ENCODE results near the gene CDK17.

The CDK17 gene

DNA sequence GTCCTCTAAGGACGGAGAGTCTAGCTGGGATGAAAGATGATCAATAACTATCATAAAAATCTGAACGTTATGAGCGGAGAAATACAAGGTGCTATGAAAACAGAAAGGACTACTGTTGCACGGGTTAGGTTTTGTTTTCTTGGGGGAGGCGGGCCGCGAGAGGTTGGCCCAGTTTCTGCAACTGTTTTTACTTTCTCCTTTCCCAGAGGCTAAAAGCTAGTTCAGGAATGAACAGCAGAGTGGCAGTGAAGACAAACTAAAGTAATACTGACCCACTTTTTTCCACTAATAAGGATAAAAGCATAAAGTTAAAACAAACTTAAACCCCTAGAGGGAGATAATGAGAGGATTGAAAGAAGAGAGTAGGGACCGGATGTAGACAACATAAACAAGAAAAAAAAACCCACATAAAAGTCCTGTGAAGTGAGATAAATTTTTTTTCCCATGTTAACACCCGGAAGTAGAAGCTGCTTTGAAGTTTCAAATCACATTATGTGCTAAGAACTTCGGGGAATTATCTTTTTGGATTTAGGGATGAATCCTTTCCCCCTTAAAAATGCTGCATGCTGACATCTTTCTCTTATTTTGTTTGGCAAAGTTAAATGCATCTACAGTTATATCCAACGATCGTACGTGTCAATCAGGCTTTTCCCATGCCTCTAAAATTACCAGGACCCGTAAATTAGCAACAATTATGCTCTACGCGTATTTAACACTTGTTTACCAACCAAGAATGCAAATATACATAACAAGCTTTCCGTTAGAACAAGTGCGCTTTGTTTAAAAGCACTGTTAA lies 1.0 kb upstream of the CDK17 start:
- Histone ChIP-seq H3K4me3 (ENCODE audit: control insufficient read depth in 1 of 7, extremely low read depth in 1 of 7, insufficient read depth in 4 of 7, low read depth in 2 of 7, low read length in 6 of 7) (peak overlapping the region in 6 of 7 experiments; percentile 73 to 100 (median 92)), H3K36me3 (ENCODE audit: control insufficient read depth in 4 of 4, insufficient read depth in 4 of 4, low read length in 3 of 4) (no peaks in the 10 kb centered on the region), H3K27me3 (replicated peaks in 2 of 5; ENCODE audit: control insufficient read depth in 4 of 5, insufficient read depth in 5 of 5, low read length in 4 of 5) (no peaks in the 10 kb centered on the region), H3K27ac (ENCODE audit: insufficient read depth in 1 of 2, low read depth in 1 of 2, low read length in 2 of 2, poor library complexity in 1 of 2, severe bottlenecking in 2 of 2) (peak overlapping the region; percentile 79 to 95), H3K4me1 (ENCODE audit: control extremely low read depth in 1 of 4, control insufficient read depth in 4 of 4, insufficient read depth in 4 of 4, low read length in 3 of 4) (peaks cover 16 to 36% (median 25%) of the 10 kb centered on the region in 4 experiments), H3K9me3 (ENCODE audit: control extremely low read depth in 1 of 5, control insufficient read depth in 4 of 5, insufficient read depth in 2 of 5, low read depth in 1 of 5, low read length in 4 of 5) (no peaks in the 10 kb centered on the region)
- DNase-seq = peak; percentile 83 to 85 (median 85)
- WGBS (ENCODE audit: insufficient coverage) = 41% methylated on average over 7 of the region's 18 CpGs
- ChIA-PET CTCF (interaction anchor here (0.7 to 5.7 kb wide), 25 partner anchors 10 to 337 kb away, joined by 3 to 45 read pairs (median 4); partner anchors contain the start of gene CFAP54), POLR2A (interaction anchor here (0.6 to 2.8 kb wide), 9 partner anchors 43 to 187 kb away, joined by 3 to 11 read pairs (median 5); no protein-coding TSS in a partner anchor)

DNA sequence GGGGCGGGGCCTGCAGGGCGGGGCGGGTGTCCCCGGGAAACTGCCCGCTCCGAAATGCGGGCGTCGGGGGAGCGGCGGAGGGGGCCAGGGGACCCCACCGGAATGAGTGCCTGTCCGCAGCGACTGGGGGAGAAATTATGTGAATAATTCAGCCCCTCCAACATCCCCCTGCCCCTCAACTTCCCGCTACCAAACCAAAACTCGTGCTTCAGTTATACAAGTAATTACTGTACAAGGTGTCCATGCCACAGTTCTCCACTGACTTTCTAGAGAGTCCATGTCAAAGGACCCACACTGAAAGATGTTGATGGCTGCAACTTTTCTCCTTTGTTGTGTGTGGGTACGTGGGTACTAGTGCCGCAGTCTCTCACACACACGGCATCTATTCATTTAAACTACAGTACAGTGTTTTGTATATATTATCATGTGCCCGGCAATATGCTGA lies 414 bp upstream of the CDK17 start:
- DNase-seq = peak in 2 of 3 donors; percentile 70 to 78
- Histone ChIP-seq H3K27ac (ENCODE audit: insufficient read depth in 1 of 2, low read depth in 1 of 2, low read length in 2 of 2, poor library complexity in 1 of 2, severe bottlenecking in 2 of 2) (peak overlapping the region; percentile 79 to 95), H3K36me3 (ENCODE audit: control insufficient read depth in 4 of 4, insufficient read depth in 4 of 4, low read length in 3 of 4) (no peaks in the 10 kb centered on the region), H3K9me3 (ENCODE audit: control extremely low read depth in 1 of 5, control insufficient read depth in 4 of 5, insufficient read depth in 2 of 5, low read depth in 1 of 5, low read length in 4 of 5) (no peaks in the 10 kb centered on the region), H3K4me1 (ENCODE audit: control extremely low read depth in 1 of 4, control insufficient read depth in 4 of 4, insufficient read depth in 4 of 4, low read length in 3 of 4) (peaks cover 20 to 41% (median 26%) of the 10 kb centered on the region in 4 experiments), H3K4me3 (ENCODE audit: control insufficient read depth in 1 of 7, extremely low read depth in 1 of 7, insufficient read depth in 4 of 7, low read depth in 2 of 7, low read length in 6 of 7) (peak overlapping the region; percentile 38 to 100 (median 91)), H3K27me3 (replicated peaks in 2 of 5; ENCODE audit: control insufficient read depth in 4 of 5, insufficient read depth in 5 of 5, low read length in 4 of 5) (no peaks in the 10 kb centered on the region)
- CTCF ChIA-PET = interaction anchor here (1.0 to 5.7 kb wide), 26 partner anchors 9 to 352 kb away, joined by 3 to 45 read pairs (median 4); partner anchors contain the start of gene CFAP54
- POLR2A ChIA-PET = interaction anchor here (0.6 to 2.9 kb wide), 13 partner anchors 25 to 205 kb away, joined by 3 to 14 read pairs (median 5); partner anchors contain the start of gene CFAP54
- WGBS (ENCODE audit: insufficient coverage) = 0% methylated on average over 13 of the region's 20 CpGs

DNA sequence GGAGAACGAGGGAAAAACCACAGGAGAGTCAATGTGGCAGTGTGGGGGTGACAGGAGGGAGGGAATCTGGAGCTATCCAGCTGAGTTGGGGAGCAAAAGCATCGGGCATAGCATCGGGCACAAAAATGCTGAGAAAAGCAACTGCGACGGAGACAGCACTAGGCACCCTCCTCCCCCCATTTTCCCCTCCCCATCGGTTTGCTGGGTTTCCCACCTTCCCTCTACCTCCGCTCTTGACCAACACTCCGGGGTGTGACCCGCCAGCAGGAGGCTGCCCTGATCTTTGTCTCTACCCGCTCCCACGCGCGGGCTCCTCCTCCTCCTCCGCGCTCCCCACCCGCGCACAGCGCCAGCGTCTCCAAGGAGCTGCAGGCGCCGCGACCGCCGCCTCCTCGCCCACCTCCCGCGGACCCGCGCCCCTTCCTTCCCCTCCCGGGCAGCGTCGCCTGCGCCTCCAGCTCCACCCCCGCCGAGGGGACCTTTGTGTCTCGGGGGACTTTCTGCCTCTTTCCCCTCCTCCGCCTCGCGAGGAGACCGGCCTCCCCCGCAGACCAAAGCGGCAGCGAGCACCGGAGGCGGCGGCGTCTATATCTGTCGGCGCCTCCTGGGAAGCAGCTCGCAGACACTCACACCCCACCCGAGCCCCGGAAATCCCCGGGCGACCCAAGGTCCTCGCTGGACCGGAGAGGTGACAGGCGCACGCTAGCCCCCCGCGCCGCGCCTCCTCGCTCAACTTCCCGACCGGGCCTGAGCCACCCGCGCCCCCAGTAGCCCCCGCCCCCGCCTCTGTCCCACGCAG lies 920 bp downstream of the CDK17 start:
- Histone ChIP-seq H3K27ac (ENCODE audit: insufficient read depth in 1 of 2, low read depth in 1 of 2, low read length in 2 of 2, poor library complexity in 1 of 2, severe bottlenecking in 2 of 2) (peak overlapping the region; percentile 94 to 95), H3K36me3 (ENCODE audit: control insufficient read depth in 4 of 4, insufficient read depth in 4 of 4, low read length in 3 of 4) (no peaks in the 10 kb centered on the region), H3K4me1 (ENCODE audit: control extremely low read depth in 1 of 4, control insufficient read depth in 4 of 4, insufficient read depth in 4 of 4, low read length in 3 of 4) (peaks cover 20 to 44% (median 27%) of the 10 kb centered on the region in 4 experiments), H3K27me3 (replicated peaks in 2 of 5; ENCODE audit: control insufficient read depth in 4 of 5, insufficient read depth in 5 of 5, low read length in 4 of 5) (no peaks in the 10 kb centered on the region), H3K4me3 (ENCODE audit: control insufficient read depth in 1 of 7, extremely low read depth in 1 of 7, insufficient read depth in 4 of 7, low read depth in 2 of 7, low read length in 6 of 7) (peak overlapping the region; percentile 83 to 100 (median 94)), H3K9me3 (ENCODE audit: control extremely low read depth in 1 of 5, control insufficient read depth in 4 of 5, insufficient read depth in 2 of 5, low read depth in 1 of 5, low read length in 4 of 5) (no peaks in the 10 kb centered on the region)
- DNase-seq = peak; percentile 73 to 92 (median 87)
- under 1% methylated on average over 36 of the region's 70 CpGs for WGBS (ENCODE audit: insufficient coverage)
- CTCF ChIA-PET = interaction anchor here (0.6 to 5.7 kb wide), 35 partner anchors 9 to 362 kb away, joined by 3 to 45 read pairs (median 5); partner anchors contain the start of gene CFAP54
- POLR2A ChIA-PET = interaction anchor here (0.5 to 2.9 kb wide), 19 partner anchors 8 to 204 kb away, joined by 3 to 14 read pairs (median 4); partner anchors contain the start of gene CFAP54

DNA sequence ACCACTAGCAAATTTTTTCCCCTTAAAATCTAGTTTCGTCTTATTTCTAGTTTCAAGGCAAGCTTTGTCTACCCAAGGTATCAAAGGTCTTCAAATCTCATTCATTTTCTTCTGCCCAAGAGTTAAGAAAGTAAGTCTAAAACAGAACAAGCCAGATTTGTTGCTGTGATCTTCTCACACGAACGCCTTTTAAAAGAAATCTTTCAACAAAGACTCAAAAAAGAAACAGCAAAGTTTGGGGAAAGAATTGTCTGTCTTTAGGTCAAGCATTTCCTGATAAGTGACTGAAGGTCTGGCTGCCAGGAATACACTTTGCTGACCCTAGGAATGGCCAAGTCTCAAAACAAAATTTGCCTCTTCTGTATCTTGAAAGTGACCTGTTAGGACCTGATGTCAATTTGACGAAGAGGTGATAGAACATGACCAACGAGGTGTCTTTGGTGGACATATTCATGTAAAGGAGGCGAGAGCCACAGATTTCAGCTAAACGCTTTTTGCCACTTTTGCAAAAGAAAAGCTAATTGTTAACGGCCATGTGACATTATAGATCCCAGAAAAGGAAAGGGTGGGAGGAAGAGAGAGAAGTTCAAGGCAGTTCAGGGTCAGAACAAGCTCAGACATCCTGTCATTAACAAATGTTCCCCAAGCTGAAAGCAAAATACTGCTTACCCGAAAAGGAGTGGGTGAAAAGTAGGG lies 1.7 kb downstream of the CDK17 start:
- Histone ChIP-seq H3K27me3 (replicated peaks in 2 of 5; ENCODE audit: control insufficient read depth in 4 of 5, insufficient read depth in 5 of 5, low read length in 4 of 5) (no peaks in the 10 kb centered on the region), H3K4me1 (ENCODE audit: control extremely low read depth in 1 of 4, control insufficient read depth in 4 of 4, insufficient read depth in 4 of 4, low read length in 3 of 4) (peaks cover 20 to 44% (median 27%) of the 10 kb centered on the region in 4 experiments), H3K36me3 (ENCODE audit: control insufficient read depth in 4 of 4, insufficient read depth in 4 of 4, low read length in 3 of 4) (no peaks in the 10 kb centered on the region), H3K9me3 (ENCODE audit: control extremely low read depth in 1 of 5, control insufficient read depth in 4 of 5, insufficient read depth in 2 of 5, low read depth in 1 of 5, low read length in 4 of 5) (no peaks in the 10 kb centered on the region), H3K4me3 (ENCODE audit: control insufficient read depth in 1 of 7, extremely low read depth in 1 of 7, insufficient read depth in 4 of 7, low read depth in 2 of 7, low read length in 6 of 7) (peak overlapping the region; percentile 83 to 100 (median 94)), H3K27ac (ENCODE audit: insufficient read depth in 1 of 2, low read depth in 1 of 2, low read length in 2 of 2, poor library complexity in 1 of 2, severe bottlenecking in 2 of 2) (peak overlapping the region; percentile 94 to 95)
- no peak for DNase-seq
- ChIA-PET POLR2A (interaction anchor here (0.6 to 2.9 kb wide), 18 partner anchors 8 to 203 kb away, joined by 3 to 14 read pairs (median 4); partner anchors contain the start of gene CFAP54), CTCF (interaction anchor here (0.6 to 5.7 kb wide), 31 partner anchors 8 to 362 kb away, joined by 3 to 45 read pairs (median 5); partner anchors contain the start of gene CFAP54)
- 5% methylated on average over 7 of the region's 9 CpGs for WGBS (ENCODE audit: insufficient coverage)

DNA sequence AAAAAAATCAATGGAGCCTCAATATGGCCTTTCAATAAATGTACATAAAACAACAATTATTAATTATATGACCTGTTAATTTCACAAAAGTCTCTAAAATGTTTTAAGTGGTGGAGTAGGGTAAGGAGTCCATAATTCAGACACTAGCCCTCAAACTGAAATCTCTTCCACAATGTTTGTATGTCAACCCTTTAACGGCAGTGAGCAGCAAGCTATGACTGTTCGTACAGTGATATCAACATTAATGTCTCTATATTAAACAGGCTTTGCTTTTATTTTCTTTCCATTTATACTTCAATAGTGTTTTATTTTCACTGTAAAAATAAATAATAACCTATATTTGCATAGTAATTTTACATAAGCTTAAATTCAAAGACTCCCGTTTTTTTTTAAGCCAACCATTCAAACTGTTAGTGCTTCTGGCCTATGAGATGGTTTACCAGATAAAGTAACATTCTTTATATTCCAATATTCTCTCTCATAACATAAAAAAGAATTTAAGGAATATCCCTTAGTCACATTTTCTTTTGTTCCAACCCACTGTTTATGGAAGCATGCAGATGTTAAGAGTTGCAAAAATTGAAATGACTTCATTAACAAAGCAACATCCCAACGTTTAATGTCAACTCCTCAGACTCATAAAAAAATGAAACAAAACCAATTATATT lies 2.3 kb downstream of the CDK17 start:
- H3K27ac ChIP-seq (ENCODE audit: insufficient read depth in 1 of 2, low read depth in 1 of 2, low read length in 2 of 2, poor library complexity in 1 of 2, severe bottlenecking in 2 of 2) = peak overlapping the region; percentile 17 to 95
- H3K36me3 ChIP-seq (ENCODE audit: control insufficient read depth in 4 of 4, insufficient read depth in 4 of 4, low read length in 3 of 4) = no peaks in the 10 kb centered on the region
- WGBS (ENCODE audit: insufficient coverage) = 0% methylated on average over 1 of the region's 4 CpGs
- peaks cover 20 to 44% (median 27%) of the 10 kb centered on the region in 4 experiments for H3K4me1 ChIP-seq (ENCODE audit: control extremely low read depth in 1 of 4, control insufficient read depth in 4 of 4, insufficient read depth in 4 of 4, low read length in 3 of 4)
- no peaks in the 10 kb centered on the region for H3K9me3 ChIP-seq (ENCODE audit: control extremely low read depth in 1 of 5, control insufficient read depth in 4 of 5, insufficient read depth in 2 of 5, low read depth in 1 of 5, low read length in 4 of 5)
- no peak for DNase-seq
- ChIA-PET CTCF (interaction anchor here (1.1 to 5.7 kb wide), 20 partner anchors 9 to 208 kb away, joined by 3 to 45 read pairs (median 5); partner anchors contain the start of gene CFAP54), POLR2A (interaction anchor here (0.6 to 2.9 kb wide), 6 partner anchors 22 to 202 kb away, joined by 3 to 14 read pairs (median 4); no protein-coding TSS in a partner anchor)
- H3K4me3 ChIP-seq (ENCODE audit: control insufficient read depth in 1 of 7, extremely low read depth in 1 of 7, insufficient read depth in 4 of 7, low read depth in 2 of 7, low read length in 6 of 7) = peak overlapping the region in 6 of 7 experiments; percentile 83 to 100 (median 94)
- no peaks in the 10 kb centered on the region for H3K27me3 ChIP-seq (replicated peaks in 2 of 5; ENCODE audit: control insufficient read depth in 4 of 5, insufficient read depth in 5 of 5, low read length in 4 of 5)

Measured in common myeloid progenitor, CD34-positive (primary cell).